Fibroblast of skin of left biceps (primary cell): ENCODE measurements around the gene DNAJC1.
"Not testable (repeated sequence)": the region's sequence is repeated elsewhere in the genome, so short reads cannot be mapped to it uniquely, and the experiment has no call there.

Experiments used
- DNase-seq, 2 experiments: peaks; one replicate each; pipeline ENCODE4 v3.0.0-alpha.2; 2013; ENCODE audit warnings: low read depth in 2 of 2

The DNAJC1 gene

GRCh38 chr10:21904930-21905329 is 98.6 kb downstream of the DNAJC1 start:
- no peak for DNase-seq

DNA sequence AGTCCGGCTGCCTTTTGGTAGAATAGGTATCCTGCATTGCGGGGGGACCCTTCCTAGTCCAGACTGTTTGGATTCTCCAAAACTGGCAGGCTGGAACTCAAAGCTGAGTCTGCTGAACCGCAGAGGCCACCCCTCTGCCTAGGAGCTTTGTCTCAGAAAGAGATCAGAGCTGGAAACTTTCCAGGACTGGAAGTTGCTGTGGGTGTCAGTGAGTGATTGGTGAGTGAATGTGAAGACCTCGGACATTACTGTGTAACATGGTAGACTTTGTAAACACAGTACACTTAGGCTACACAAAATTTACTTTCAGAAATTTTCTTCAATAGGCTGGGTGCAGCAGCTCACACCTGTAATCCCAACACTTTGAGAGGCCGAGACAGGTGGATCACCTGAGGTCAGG is 103.8 kb downstream of the DNAJC1 start:
- no peak for DNase-seq

GRCh38 chr10:21895932-21896331 is 107.6 kb downstream of the DNAJC1 start:
- DNase-seq = no peak

DNA sequence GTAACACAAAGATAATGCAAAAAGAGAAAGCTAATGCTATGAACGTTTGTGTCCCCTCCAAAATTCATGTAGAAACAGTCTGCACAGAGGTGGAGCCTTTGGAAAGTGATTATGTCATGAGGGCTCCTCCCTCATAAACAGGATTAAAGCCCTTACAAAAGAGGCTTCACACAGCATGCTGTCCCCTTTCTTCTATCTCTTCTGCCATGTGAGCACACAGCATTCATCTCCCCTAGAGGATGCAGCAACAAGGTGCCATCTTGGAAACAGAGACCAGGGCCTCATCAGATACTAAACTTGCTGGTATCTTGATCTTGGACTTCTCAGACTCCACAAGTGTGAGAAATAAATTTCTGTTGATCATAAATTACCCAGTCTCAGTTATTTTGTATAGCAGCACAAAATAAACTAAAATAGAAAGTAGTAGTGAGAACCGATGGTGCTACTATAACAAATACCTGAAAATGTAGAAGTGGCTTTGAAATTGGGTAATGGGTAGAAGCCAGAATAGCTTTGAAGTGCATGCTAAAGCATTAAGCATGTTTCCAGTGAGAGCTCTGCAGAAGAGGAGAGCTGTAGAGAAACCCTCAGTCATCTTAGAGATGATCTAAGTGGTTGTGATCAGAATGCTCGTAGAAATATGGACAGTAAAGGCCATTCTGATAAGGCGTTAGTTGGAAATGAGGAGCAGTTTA is 108.7 kb downstream of the DNAJC1 start:
- DNase-seq = no peak

- no peak for DNase-seq
Observed at GRCh38 chr10:21891439-21891838, 112.1 kb downstream of the DNAJC1 start.

DNA sequence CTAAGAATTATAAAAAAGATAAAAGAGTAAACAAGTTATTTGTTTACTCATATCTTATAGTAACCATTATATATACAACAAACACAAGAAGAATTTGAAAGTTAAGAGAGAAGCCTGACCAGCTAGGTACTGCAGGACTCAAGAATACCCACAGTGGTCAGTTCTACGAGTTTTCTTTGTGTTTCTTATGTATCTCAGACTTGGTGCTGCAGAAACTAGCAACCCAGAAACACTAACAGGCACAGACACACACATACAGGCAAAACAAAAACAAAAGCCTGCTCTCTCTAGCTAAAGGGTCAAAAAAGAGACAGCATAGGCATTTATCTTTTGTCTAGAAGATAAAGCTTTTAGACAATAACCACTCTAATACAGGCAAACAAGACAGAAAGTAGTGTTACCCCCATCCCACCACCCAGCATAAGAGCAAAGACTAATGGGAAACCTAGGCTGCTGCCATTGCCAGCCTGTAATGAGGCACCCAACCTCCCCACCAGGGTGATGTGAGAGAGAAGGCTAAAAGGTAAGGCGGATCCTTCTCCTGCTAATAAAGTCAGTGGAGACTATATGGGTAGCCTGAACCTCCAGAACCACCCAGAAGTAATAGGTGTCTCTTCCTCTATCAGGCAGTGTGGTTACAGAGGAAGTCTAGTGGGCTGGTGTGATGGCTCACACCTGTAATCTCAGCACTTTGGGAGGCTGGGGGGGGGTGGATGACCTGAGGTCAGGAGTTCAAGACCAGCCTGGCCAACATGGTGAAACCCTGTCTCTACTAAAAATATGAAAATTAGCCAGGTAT is 113.9 kb downstream of the DNAJC1 start:
- no peak for DNase-seq

DNA sequence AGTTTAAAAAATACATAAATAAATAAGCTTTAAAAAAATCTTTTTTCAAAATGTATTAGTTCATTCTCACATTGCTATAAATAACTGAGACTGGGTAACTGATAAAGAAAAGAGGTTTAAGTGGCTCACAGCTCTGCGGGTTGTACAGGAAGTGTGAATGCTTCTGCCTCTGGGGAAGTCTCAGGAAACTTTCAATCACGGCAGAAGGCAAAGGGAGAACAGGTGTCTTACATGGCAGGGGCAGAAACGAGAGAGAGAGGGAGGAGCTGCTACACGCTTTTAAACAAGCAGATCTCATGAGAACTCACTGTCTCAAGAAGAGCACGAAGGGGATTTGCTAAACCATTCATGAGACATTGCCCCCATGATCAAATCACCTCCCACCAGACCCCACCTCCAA is 114.6 kb downstream of the DNAJC1 start:
- no peak for DNase-seq

DNA sequence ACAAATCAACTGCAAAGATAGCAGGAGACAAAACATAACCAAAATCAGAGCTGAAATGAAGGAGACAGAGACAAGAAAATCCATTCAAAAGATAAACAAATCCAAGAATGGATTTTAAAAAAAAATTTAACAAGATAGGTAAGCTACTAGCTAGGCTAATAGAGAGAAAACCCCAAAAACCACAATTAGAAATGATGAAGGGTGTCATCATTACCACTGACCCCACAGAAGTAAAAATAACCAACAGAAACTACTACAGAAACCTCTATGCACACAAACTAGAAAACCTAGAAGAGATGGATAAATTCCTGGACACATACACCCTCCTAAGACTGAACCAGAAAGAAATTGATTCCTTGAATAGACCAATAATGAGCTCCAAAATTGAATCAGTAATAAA is 117.6 kb downstream of the DNAJC1 start:
- DNase-seq = no peak

DNA sequence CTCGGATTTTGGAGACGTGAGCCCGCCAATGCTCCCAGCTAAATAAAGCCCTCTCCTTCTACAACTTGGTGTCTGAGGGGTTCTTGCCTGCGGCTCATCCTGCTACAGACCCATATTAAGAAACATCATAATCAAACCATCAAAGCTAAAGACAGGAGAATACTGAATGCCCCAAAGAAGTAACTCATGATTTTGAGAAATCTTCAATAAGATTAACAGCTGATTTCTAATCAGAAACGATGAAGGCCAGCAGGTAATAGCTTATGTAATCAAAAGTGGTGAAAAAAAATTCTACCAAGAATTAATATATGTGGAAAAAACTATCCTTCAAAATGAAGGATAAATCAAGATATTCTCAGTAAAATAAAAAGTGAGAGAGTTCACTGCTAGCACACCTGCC is 130.3 kb downstream of the DNAJC1 start:
- DNase-seq = no peak

DNA sequence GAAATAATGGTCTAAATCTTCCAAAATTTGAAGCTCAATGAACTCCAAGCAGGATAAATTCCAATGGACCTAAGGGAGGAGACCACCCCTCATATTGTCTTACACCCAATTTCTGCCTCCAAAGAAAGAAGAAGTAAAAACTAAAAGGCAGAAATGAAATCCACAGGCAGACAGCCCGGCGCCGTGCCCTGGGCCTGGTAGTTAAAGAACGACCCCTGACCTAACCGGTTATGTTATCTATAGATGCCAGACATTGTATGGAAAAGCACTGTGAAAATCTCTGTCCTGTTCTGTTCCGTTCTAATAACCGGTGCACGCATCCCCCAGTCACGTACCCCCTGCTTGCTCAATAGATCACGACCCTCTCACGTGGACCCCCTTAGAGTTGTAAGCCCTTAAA is 130.8 kb downstream of the DNAJC1 start:
- DNase-seq = not testable (repeated sequence)

DNA sequence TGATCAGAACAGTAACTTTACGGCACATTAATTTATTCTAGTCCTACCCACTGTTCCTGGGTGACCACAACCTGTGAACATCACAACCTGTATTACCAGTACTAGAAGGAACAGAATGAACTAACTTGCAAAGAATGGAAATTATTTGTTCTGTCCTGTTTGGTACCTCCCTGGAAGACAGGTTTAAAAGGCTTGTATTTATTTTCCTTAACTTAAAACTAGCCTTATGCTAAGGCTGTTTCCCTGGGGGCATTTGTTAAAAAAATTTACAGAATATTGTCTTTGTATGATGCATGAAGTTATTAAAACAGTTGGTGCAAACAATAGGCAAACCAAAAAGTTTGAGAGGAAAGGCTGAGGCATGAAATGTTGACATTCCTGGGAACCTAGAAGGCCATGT is 132.7 kb downstream of the DNAJC1 start:
- DNase-seq = no peak

- DNase-seq = not testable (repeated sequence)
Observed at GRCh38 chr10:21869087-21869486, 134.4 kb downstream of the DNAJC1 start.

- DNase-seq = no peak
Observed at GRCh38 chr10:21860718-21861117, 142.8 kb downstream of the DNAJC1 start.

GRCh38 chr10:21858455-21858854 is 145.1 kb downstream of the DNAJC1 start:
- DNase-seq = no peak

DNA sequence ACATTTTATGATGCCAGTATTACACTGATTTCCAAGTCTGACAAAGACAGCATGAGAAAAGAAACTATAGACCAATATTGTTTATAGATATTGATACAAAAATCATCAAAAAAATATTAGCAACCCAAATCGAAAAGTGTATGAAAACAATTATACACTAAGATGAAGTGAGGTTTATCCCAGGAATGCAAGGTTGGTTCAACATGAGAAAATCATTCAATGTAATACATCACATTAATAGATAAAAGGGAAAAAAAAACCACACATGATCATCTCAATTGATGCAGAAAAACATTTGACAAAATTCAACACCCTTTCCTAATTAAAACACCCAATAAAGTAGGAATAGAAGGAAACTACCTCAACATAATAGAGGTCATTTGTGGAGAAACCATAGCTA is 153.9 kb downstream of the DNAJC1 start:
- DNase-seq = no peak

GRCh38 chr10:21843645-21844044 is 159.9 kb downstream of the DNAJC1 start:
- no peak for DNase-seq

GRCh38 chr10:21841273-21841672 is 162.3 kb downstream of the DNAJC1 start:
- DNase-seq = not testable (repeated sequence)

GRCh38 chr10:21837487-21837886 is 166.0 kb downstream of the DNAJC1 start:
- not testable (repeated sequence) for DNase-seq

DNA sequence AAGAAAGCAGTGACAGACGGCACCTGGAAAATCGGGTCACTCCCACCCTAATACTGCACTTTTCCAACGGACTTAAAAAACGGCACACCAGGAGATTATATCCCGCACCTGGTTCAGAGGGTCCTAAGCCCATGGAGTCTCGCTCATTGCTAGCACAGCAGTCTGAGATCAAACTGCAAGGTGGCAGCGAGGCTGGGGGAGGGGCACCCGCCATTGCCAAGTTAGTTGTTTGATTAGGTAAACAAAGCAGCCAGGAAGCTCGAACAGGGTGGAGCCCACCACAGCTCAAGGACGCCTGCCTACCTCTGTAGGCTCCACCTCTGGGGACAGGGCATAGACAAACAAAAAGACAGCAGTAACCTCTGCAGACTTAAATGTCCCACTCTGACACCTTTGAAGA is 169.0 kb downstream of the DNAJC1 start:
- DNase-seq = not testable (repeated sequence)

DNA sequence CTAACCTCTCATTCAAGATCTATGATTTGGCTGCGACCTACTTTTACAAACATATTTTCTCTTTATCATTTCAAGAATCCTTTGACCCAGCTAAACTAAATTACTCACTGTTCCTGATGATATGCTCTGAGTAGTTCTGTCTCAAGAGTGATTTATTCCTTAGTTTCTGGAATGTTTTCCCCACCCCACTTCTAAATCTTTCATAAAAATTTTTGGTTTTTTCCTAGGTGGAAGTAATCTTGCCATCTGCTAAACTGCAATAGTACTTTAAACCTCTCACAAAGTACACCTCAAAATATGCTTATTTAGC is 170.8 kb downstream of the DNAJC1 start:
- DNase-seq = peak in 1 of 2 experiments; percentile 33

DNA sequence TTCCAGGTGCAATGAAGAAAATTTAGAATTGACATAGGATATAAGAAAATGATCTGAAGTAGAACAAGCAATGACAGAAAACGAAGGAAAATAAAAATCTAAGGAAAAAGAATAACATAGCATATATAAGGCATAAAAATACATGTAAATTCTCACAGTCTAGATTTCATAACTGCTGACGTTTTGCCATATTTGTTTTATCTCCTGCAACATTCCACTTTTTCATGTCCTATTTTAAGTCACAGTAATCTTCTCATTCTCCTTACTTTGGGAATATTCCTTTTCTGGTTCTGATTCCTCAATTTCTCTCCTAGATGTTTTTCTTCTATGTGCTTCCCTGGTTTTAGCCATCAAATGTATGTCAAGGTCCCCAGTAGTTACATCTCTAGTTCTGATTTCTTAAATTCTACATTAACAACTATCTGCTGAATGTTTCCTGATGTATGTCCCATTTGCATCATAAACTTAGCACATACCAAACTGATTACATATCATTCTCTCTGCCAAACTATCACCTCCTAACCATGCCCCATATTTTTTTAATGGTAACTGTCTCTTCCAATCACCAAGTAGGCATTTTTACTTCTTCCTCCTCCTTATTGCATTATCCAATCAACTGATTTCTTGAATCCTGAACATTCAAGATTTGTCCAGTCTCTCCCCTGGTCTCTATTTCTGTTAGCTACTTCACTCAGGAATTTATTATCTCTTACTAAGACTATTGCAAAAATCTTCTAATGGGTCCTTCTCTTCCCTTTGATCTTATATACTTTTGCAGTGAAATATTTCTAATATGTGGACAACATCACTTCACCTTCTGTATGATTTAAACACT is 171.3 kb downstream of the DNAJC1 start:
- DNase-seq = peak; percentile 43 to 58

- no peak for DNase-seq
Observed at GRCh38 chr10:21830037-21830436, 173.5 kb downstream of the DNAJC1 start.

DNA sequence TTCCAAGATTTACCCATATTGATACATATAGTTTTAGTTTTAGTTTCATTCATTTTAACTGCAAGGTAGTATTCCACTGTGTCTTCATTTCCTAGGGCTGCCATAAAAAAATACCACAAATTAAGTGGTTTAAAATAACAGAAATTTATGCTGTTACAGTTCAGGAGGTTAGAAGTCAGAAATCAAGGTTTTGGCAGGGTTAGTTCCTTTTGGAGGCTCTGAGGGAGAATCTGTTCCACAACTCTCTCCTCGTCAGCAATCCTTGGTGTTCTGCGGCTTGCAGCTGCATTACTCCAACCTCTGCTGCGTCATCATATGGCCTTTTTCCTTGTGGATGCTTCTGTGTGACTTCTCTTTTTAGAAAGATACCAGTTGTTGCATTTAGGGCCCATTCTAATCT is 176.2 kb downstream of the DNAJC1 start:
- no peak for DNase-seq
